ENCODE measurements around the gene ATP1A1.

Gene ATP1A1

GRCh38 chr1:116436611-116436970, 63.5 kb downstream of the ATP1A1 start:
- no peak for DNase-seq
- peaks cover 3% of the 10 kb centered on the region for H3K9me3 ChIP-seq (ENCODE audit: severe bottlenecking)
- TF ChIP-seq CTCF (IDR thresholded peaks at IDR 0.05; ENCODE audit: low read depth, low read length), result no peak
- no peaks in the 10 kb centered on the region for H3K27me3 ChIP-seq (ENCODE audit: insufficient read depth, low read depth, severe bottlenecking)
- H3K36me3 ChIP-seq, result no peaks in the 10 kb centered on the region
- no peak overlapping the region for H3K27ac ChIP-seq
- no peak overlapping the region for H3K4me3 ChIP-seq (ENCODE audit: low read depth, low read length)

- DNase-seq, result no peak
- no peaks in the 10 kb centered on the region for H3K36me3 ChIP-seq
- TF ChIP-seq CTCF (IDR thresholded peaks at IDR 0.05; ENCODE audit: low read depth, low read length), result no peak
- H3K27me3 ChIP-seq (ENCODE audit: insufficient read depth, low read depth, severe bottlenecking), result no peaks in the 10 kb centered on the region
- H3K4me3 ChIP-seq (ENCODE audit: low read depth, low read length), result no peak overlapping the region
- H3K9me3 ChIP-seq (ENCODE audit: severe bottlenecking), result peaks cover 3% of the 10 kb centered on the region
- no peak overlapping the region for H3K27ac ChIP-seq
These were observed 66.7 kb downstream of the ATP1A1 start for GRCh38 chr1:116439701-116440100.

GRCh38 chr1:116440731-116441130, 67.7 kb downstream of the ATP1A1 start:
- no peak for DNase-seq
- H3K27ac ChIP-seq, result no peak overlapping the region
- no peak overlapping the region for H3K4me3 ChIP-seq (ENCODE audit: low read depth, low read length)
- peaks cover 1% of the 10 kb centered on the region for H3K9me3 ChIP-seq (ENCODE audit: severe bottlenecking)
- no peak for TF ChIP-seq CTCF (IDR thresholded peaks at IDR 0.05; ENCODE audit: low read depth, low read length)
- no peaks in the 10 kb centered on the region for H3K27me3 ChIP-seq (ENCODE audit: insufficient read depth, low read depth, severe bottlenecking)
- H3K36me3 ChIP-seq, result no peaks in the 10 kb centered on the region

- Histone ChIP-seq H3K27ac (no peak overlapping the region), H3K9me3 (ENCODE audit: severe bottlenecking) (no peaks in the 10 kb centered on the region), H3K27me3 (ENCODE audit: insufficient read depth, low read depth, severe bottlenecking) (no peaks in the 10 kb centered on the region), H3K36me3 (no peaks in the 10 kb centered on the region), H3K4me3 (ENCODE audit: low read depth, low read length) (no peak overlapping the region)
- no peak for DNase-seq
- no peak for TF ChIP-seq CTCF (IDR thresholded peaks at IDR 0.05; ENCODE audit: low read depth, low read length)
These were observed 72.5 kb downstream of the ATP1A1 start for GRCh38 chr1:116445534-116445933.

GRCh38 chr1:116446686-116447085, 73.6 kb downstream of the ATP1A1 start:
- no peaks in the 10 kb centered on the region for H3K9me3 ChIP-seq (ENCODE audit: severe bottlenecking)
- TF ChIP-seq CTCF (IDR thresholded peaks at IDR 0.05; ENCODE audit: low read depth, low read length), result no peak
- no peaks in the 10 kb centered on the region for H3K27me3 ChIP-seq (ENCODE audit: insufficient read depth, low read depth, severe bottlenecking)
- no peak for DNase-seq
- no peak overlapping the region for H3K4me3 ChIP-seq (ENCODE audit: low read depth, low read length)
- no peak overlapping the region for H3K27ac ChIP-seq
- no peaks in the 10 kb centered on the region for H3K36me3 ChIP-seq

GRCh38 chr1:116448785-116449385, 75.8 kb downstream of the ATP1A1 start:
- no peak for DNase-seq
- no peaks in the 10 kb centered on the region for H3K9me3 ChIP-seq (ENCODE audit: severe bottlenecking)
- no peak for TF ChIP-seq CTCF (IDR thresholded peaks at IDR 0.05; ENCODE audit: low read depth, low read length)
- no peaks in the 10 kb centered on the region for H3K27me3 ChIP-seq (ENCODE audit: insufficient read depth, low read depth, severe bottlenecking)
- H3K36me3 ChIP-seq, result no peaks in the 10 kb centered on the region
- no peak overlapping the region for H3K4me3 ChIP-seq (ENCODE audit: low read depth, low read length)
- no peak overlapping the region for H3K27ac ChIP-seq

Data from WERI-Rb-1 (cell line).